Neural cell (in vitro differentiated cells): ENCODE measurements around the gene SSX5.
"Not testable (repeated sequence)": the region's sequence is repeated elsewhere in the genome, so short reads cannot be mapped to it uniquely, and the experiment has no call there.

Source experiments
- EP300 ChIP-seq: fragments of 450-650 bp; conservative IDR thresholded peaks from 2 replicates; pipeline ENCODE4 v1.6.1; 2014; ENCODE audit warnings: antibody characterized with exemption, mild to moderate bottlenecking, moderate library complexity; ENCODE audit not compliant: poor library complexity, severe bottlenecking
- POLR2AphosphoS5 ChIP-seq: IDR thresholded peaks from 2 replicates; pipeline ENCODE4 v1.6.1; 2012
- TF ChIP-seq, protein P1 (sequence below): fragments of 450-650 bp; IDR thresholded peaks from 2 replicates; pipeline ENCODE4 v1.5.1; 2014; ENCODE audit warnings: antibody characterized with exemption, mild to moderate bottlenecking, moderate library complexity; ENCODE audit not compliant: poor library complexity, severe bottlenecking

DNA sequence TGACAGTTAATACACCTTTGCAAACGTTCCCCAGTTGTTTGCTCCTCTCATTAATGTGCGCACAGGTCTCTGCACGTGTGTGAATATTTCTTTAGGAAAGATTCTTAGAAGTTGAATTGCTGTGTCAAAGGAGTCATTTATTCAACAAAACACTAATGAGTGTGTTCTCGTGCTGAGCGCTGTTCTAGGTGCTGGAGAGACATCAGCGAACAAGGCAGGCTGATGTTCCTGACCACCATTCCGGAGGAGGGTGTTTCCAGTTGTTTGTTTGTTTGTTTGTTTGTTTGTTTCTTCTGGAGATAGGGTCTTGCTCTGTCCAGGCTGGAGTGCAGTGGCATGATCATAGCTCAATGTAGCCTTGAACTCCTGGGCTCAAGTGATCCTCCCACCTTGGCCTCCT is 30.3 kb downstream of the SSX5 start:
- TF ChIP-seq POLR2AphosphoS5, EP300: not testable (repeated sequence)
- TF ChIP-seq, protein P1, sequence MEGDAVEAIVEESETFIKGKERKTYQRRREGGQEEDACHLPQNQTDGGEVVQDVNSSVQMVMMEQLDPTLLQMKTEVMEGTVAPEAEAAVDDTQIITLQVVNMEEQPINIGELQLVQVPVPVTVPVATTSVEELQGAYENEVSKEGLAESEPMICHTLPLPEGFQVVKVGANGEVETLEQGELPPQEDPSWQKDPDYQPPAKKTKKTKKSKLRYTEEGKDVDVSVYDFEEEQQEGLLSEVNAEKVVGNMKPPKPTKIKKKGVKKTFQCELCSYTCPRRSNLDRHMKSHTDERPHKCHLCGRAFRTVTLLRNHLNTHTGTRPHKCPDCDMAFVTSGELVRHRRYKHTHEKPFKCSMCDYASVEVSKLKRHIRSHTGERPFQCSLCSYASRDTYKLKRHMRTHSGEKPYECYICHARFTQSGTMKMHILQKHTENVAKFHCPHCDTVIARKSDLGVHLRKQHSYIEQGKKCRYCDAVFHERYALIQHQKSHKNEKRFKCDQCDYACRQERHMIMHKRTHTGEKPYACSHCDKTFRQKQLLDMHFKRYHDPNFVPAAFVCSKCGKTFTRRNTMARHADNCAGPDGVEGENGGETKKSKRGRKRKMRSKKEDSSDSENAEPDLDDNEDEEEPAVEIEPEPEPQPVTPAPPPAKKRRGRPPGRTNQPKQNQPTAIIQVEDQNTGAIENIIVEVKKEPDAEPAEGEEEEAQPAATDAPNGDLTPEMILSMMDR, result not testable (repeated sequence)
